ENCODE results near the gene ACAN.
A peak's percentile ranks its signal among the peaks of the same experiment; 100 is the strongest.

ACAN gene

DNA sequence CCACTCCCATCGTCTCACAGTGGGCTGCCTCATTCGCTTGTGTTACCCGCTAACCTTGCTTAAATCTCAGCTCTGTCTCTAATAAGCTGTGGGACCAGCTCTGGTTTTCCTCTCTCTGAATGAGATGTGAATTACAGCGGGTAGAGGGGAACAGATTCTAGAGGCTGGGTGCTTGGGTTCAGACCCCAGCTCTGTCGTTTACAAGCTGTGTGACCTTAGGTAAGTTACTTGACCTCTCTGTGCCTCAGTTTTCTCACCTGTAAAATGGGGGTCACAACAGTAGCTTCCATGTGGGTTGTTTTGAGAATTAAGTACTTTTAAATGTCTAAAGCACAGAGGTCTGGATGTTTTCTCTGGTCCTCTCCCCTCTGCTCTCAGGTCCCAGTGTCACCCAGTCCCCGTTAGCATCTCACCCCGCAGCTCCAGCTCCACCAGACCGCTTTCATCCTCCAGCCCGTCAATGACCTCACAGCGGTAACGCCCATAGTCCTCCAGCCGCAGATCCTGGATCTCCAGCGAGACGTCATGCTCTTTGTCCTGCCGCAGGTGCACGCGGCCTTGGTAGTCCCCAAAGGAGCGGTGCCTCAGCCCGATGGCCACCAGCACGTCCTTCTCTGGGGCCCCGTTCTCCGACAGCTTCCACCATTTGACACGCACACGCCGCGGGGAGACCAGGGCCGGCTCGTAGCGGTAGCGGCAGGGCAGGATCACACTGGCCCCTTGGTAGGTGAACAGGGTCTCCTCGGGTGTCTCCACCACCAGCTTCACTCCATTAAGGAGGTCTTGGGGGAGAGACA is 77.9 kb downstream of the ACAN start:
- DNase-seq, result no peak

DNA sequence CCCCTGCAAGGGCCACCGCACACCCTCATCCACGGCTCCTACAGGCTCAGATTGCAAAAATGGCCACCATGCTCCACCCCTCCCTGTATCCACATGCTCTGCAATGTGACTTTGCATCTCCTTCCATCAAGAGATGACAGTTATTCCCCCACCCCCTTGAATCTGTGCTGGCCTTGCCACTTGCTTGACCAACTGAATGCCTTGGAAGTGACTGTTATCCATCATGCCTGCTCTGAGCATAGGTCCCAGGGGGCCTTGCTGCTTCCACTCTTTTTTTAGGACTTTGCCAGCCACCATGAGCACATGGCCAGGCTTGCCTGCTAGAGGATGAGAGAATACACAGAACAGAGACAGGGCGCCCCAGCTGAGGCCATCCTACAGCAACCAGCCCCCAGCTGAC is 78.5 kb downstream of the ACAN start:
- no peak for DNase-seq

DNA sequence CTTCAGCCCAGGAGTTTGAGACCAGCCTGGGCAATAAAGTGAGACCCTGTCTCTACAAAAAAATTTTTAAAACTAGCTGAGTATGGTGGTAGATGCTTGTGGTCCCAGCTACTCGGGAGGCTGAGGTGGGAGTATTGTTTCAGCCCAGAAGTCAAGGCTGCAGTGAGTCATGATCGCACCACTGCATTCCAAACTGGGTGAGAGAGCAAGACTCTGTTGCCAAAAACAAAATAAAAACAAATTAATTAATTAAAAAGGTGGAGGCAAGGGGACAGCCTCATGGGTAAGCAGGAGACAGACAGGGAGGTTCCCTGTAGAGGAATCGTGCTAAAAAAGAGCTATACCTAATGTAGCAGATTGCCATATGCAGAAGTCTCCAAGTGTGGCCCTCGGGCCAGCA is 79.5 kb downstream of the ACAN start:
- no peak for DNase-seq

- no peak for DNase-seq
Measured at GRCh38 chr15:88887068-88887580, 83.9 kb downstream of the ACAN start.

DNA sequence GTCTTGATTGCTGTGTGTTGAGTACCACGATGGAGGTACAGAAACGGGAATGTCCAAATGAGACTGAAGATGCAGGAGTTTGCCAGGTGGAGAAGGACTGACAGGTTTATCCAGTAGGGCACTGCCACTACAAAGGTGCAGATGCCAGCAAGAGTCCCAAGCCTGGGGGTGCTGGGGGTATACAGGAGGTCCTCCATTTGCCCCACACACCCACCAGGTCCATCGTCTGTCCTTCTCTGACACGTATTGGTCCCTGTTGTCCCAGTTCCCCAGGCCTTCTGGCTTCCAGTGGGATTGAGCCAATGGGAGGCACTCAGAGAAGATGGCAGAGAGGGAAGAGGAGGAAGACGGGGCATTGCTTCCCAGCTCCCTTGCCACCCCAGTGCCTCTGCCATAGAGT is 85.5 kb downstream of the ACAN start:
- DNase-seq, result no peak

GRCh38 chr15:88890495-88890894 is 87.3 kb downstream of the ACAN start:
- no peak for DNase-seq

DNA sequence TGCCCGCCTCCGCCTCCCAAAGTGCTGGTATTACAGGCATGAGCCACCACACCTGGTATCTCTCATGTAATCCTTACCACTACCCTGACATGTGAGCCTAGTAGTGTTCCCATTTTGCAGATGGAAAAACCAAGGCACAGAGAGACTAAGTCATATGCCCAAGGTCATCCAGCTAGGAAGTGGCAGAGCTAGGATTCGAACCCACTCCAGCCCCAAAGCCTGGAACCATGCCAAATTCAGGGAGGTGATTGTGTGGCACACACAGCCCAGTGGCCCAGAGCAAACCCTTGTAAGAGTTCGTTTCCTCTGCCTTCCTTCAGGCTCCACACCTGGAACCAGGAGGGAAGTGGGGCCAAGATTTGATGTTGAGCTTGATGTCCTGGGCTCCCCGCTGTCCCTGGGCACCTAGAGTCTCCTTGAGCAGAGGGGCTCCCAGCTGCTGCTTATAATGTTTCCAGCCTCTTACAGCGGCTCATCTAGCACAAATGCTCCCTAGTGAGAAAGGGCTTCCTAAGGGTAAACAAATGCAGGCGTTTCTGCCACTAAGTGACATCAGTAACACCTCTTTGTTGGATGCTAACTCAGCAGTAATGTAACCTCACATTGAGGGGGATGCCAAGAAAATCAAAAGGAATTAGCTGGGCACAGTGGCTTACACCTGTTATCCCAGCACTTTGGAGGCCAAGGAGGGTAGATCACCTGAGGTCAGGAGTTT is 88.5 kb downstream of the ACAN start:
- no peak for DNase-seq

GRCh38 chr15:88894348-88894818 is 91.1 kb downstream of the ACAN start:
- DNase-seq, result peak; percentile 66

DNA sequence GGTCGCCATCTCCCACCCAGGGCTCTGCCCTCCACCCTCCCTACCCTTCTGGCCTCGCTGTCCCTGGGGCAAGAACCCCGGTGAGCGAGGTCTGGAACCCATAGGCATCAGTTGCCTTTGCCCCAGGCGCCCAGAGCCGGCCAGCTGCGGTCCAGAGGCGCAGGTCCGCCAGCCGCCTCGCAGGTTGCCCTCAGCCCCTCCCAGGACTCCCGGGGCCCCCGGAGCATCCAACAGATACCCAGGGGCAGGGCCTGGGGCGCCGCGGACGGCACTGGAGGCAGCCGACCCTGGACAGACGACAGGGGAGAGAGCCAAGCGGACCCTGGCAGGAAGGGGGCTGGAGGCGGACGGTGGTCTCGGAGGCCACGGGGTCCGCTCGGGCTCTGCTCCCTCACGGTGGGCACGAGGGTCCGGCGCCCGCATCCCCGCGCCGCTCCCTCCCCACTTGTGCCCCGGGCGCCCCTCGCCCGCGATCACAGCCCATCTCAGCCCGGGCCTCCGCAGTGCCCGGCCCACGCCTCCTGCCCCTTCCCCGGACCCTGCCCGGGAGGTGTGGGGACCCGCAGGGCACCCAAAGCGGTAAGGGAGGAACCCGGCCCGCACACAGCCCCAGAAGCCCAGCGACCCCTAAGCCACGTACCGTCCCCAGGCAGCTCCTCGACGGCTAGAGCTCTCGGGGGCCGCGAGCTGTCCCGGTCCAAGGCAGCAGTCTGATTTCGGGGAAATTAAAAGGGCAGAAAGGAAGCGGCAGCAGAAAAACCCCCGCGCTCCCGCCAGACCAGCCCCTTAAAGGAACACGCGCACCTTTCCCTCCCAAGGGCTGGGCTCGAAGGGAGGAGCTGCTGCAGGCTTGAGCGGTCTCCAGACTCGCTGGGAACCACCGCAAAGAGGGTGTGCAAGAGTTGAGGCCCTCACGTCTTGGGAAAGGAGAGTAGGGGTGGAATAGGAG is 91.9 kb downstream of the ACAN start, which contains the start of gene HAPLN3:
Gene HAPLN3, minus strand, starts transcription at position 726 of the 949 bp plus-strand sequence. CDS start 8,246 bp downstream, outside the sequence.
- DNase-seq, result peak; percentile 31

DNA sequence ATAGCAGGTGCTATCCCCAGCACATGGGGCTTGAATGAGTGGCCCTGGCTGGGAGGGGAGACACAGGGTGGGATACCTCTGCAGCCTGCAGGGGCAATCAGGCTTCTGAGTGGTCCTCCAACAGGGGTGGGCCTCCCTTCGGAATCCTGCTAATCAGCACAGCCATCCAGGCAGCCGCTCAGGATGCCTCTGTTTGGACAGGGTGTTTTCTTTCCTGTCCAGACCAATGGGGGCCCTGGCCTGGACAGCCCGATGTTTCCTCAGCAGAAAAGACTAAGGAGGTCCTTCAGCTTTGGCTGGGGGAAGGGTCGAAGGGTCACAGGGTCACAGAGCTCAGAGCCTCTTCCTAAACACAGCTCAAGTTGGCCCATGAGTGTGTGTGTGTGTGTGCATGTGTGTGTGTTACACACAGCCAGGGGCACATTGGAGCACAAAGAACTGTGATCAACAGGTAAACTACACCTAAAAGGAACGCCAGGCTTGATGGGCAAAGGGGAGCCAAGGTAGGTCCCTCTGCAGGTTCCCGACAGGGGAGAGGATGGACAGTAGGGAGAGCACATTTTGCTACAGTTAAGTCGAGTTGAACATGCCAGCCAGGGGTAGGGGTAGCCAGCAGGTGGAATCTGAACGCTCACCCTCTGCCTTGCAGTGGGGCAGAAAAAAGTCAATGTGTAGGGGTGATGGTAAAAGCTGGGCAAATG is 93.2 kb downstream of the ACAN start:
- DNase-seq, result no peak

DNA sequence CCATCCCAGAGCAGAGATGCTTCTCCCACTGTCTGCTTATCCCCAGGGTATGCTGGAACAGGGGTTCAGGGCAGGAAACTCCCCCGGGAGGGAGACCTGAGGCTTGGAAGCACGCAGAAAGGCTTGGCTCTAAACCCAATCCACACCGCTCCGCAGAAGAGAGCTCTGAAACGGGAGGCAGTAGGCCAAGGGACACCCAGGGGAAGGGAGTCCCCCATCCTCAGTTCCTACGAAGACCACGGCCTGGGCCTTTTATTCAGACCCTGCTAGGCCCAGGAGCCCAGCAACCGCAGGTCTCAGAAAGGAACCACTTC is 93.9 kb downstream of the ACAN start:
- DNase-seq, result no peak

DNA sequence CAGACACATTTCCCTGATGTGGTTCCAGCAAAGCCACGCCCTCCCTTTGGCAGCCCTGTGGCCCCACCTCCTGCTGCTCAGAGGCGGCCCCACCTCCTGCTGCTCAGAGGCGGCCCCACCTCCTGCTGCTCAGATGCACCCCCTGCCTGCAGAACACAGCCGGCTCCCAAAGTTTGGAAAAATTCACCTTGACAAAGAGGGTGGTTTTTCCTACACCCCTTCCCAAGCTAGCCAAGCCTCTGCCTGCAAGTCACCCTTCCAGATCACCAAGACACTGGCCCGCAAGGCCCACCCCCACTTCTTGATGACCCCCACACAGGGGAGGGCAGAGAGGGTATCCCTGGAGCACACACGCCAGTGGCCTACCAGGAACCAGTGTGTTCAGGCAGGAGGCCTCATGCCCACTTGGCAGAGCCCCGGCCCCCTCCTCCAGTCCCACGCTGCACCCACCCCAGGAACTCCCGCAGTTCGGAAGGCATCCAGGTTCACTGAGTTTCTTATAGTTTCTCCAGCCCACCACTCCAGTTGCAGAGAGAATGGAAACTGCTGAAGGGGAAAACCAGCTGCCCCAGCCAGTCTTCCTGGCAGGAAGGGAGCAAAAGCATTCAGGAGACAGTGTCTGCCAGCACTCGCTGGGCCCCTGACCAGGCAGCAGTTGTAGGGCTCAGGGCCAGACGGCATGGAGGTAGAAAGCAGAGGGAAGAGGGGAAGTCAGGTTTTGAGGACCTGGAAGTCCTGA is 94.4 kb downstream of the ACAN start:
- peak; percentile 59 for DNase-seq

DNA sequence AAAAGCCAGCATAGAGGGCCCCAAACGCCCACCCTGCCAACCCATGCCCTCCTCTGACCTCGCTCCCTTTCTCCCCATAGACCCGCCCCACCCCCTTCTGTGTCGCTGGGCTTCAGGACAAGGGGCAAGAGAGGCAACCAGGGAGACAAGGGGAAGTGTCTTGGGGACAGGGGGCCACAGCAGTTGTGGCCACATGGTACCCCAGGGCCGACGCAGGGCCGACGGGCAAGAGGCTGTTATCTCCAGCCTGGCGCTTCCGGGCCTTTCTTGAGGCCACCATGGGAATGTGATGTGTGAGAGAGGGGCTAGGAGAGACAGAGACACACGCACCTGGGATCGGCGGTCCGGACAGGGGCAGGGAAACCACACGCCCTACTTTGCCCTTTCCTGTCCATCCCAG is 95.5 kb downstream of the ACAN start:
- no peak for DNase-seq

DNA sequence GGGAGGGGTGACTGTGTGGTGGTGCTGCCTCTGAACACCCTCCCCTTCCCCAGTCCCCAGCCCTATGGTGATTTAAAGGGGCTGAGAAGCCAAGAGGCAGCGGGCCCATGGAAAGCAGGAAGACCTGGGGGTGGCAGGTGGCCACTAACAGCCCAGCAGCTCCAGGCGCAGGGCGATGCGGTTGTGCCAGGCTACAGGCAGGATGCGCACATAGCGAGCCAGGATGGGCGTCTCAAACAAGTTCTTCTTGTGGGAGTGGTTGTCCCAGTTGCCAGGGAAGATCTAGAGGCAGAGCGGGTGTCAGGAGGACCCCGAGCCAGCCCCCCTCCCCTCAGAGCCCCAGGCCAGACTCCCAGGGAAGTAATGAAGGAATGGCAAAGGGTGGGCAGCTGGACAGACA is 96.0 kb downstream of the ACAN start:
- no peak for DNase-seq

DNA sequence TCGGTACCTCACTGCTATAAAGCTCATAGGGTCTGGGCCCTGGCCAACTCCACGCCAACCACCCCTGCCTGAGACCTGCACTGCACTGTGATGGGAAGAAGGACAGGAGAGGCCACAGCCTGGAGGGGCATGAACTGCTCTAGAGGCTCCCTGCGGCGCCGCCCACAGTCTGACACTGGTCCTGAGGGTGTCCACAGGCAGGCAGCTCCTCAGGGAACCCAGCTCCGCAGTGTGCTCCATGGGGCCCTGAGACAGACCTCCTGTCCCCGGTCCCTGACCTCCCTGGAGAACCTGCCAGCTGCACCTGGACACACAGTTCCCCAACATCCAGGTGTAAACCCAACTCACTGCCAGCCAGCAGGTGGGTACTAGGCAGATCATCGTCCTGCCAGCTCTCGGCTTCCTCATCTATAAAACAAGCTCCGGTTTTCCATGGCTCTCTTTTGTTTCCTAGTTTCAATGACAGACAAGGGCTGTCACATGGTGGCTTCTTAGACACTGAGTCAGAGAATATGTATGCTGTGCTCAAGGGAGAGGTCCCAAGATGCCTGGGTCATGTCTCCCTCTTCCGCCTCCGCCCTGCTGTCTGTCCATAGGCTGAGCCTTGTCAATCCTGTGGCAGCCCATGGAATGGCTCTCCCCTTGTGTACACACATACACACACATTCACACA is 97.2 kb downstream of the ACAN start:
- no peak for DNase-seq

DNA sequence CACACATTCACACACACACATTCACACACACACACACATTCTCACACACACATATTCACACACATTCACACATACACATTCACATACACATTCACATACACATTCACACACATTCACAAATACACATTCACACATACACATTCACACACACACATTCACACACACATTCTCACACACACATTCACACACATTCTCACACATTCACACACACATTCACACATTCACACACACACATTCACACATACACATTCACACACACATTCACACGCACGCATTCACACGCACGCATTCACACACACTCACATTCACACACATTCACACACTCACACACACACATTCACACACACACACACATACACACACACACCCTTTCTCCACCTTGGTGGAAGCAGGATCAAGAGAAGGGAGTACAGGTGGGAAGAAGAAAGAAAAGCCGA is 97.8 kb downstream of the ACAN start:
- no peak for DNase-seq

DNA sequence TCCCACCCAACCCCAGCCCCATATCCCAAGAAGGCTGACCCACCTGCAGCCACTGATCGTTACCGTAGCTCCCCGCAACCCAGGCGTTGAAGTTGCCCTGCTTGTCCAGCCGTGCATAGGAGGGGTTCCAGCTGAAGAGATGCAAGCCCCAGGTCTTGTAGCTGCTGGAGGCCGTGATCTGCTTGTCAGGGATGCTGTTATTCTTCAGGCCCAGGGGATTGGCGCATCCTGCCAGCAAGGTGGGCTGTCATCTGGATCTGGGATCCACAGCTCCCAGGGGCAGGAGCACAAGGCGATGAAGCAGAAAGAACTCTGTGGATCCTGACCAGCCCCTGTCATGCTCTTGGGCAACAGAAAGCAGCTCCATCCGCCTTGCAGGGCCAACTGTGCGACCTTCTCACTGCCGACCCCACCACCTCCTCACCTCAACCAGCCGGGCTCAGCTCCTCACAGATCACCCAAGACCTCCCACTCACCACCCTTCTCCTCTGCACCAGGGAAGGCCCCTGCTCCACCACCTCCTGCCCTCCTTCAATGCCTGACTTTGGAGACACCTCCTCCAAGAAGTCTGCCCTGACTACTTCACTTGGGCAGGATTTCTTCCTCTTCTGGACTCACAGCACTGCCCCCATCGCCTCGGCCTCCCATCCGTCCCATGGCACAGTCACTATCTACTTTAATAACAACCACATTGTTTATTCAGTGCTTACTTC is 98.4 kb downstream of the ACAN start:
- DNase-seq, result no peak

GRCh38 chr15:88902221-88902835 is 99.1 kb downstream of the ACAN start:
- no peak for DNase-seq

DNA sequence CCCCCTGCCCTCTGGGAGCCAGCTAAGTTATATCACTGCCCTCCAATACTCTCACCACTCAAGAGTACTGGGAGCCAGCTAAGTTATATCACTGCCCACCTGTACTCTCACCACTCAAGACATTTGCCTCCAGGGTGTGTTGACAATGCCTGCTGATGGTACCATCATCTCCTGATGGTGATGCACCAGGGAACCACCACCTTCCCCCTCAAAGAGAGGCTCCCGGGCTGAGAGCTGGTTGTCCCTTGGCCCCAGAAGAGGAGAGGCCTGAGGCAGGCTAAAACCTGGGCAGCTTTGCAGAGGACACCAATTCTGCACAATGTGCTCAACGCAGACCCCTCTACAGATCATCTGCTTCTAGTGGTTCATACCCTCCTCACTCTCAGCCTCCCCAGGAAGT is 99.6 kb downstream of the ACAN start:
- no peak for DNase-seq

GRCh38 chr15:88904257-88904623 is 101.0 kb downstream of the ACAN start:
- no peak for DNase-seq

Measured in NCI-H526 treated with DMSO at 0.1 percent for 48 hours (cell line).